Activated CD8-positive, alpha-beta memory T cell treated with anti-CD3 and anti-CD28 coated beads, Interleukin-2, amount 50 U/mL, for 24 hours (primary cell): Measurements from ENCODE around the gene NDUFA12.
A peak's percentile ranks its signal among the peaks of the same experiment; 100 is the strongest.
"Not testable (repeated sequence)": the region's sequence is repeated elsewhere in the genome, so short reads cannot be mapped to it uniquely, and the experiment has no call there.

Experiments
- DNase-seq: peaks from one replicate; pipeline ENCODE4 v3.0.0-alpha.2; 2020; ENCODE audit errors: extremely low read depth

NDUFA12 gene

GRCh38 chr12:95003213-95003920 is at the start of gene NDUFA12:
NDUFA12 (minus strand) TSS chr12:95003697; CDS start chr12:95003680, 17 bp downstream.
- peak; percentile 84 for DNase-seq

GRCh38 chr12:95051241-95051640 is 47.7 kb upstream of the NDUFA12 start:
- DNase-seq: no peak

- DNase-seq: no peak
Measured at GRCh38 chr12:95037906-95038305, 34.4 kb upstream of the NDUFA12 start.

- DNase-seq: no peak
Measured at GRCh38 chr12:95034750-95035149, 31.3 kb upstream of the NDUFA12 start.

GRCh38 chr12:95022477-95022876 is 19.0 kb upstream of the NDUFA12 start:
- DNase-seq: no peak

- no peak for DNase-seq
Measured at GRCh38 chr12:95017482-95017881, 14.0 kb upstream of the NDUFA12 start.

GRCh38 chr12:95016120-95016519 is 12.6 kb upstream of the NDUFA12 start:
- DNase-seq: no peak

GRCh38 chr12:95014554-95014953 is 11.1 kb upstream of the NDUFA12 start:
- DNase-seq: no peak

- DNase-seq: no peak
Measured at GRCh38 chr12:95006206-95006605, 2.7 kb upstream of the NDUFA12 start.

- no peak for DNase-seq
Measured at GRCh38 chr12:95004610-95005009, 1.1 kb upstream of the NDUFA12 start.

- no peak for DNase-seq
Measured at GRCh38 chr12:95003921-95004272, 400 bp upstream of the NDUFA12 start.

- DNase-seq: no peak
Measured at GRCh38 chr12:95002754-95003153, 743 bp downstream of the NDUFA12 start.

- no peak for DNase-seq
Measured at GRCh38 chr12:94998326-94998725, 5.2 kb downstream of the NDUFA12 start.

GRCh38 chr12:94997726-94998125 is 5.8 kb downstream of the NDUFA12 start:
- DNase-seq: no peak

- DNase-seq: no peak
Measured at GRCh38 chr12:94997061-94997460, 6.4 kb downstream of the NDUFA12 start.

GRCh38 chr12:94994312-94994711 is 9.2 kb downstream of the NDUFA12 start:
- no peak for DNase-seq

- DNase-seq: not testable (repeated sequence)
Measured at GRCh38 chr12:94993855-94994254, 9.6 kb downstream of the NDUFA12 start.

- no peak for DNase-seq
Measured at GRCh38 chr12:94990222-94990621, 13.3 kb downstream of the NDUFA12 start.

- no peak for DNase-seq
Measured at GRCh38 chr12:94988471-94988870, 15.0 kb downstream of the NDUFA12 start.

GRCh38 chr12:94987801-94988200 is 15.7 kb downstream of the NDUFA12 start:
- no peak for DNase-seq

- no peak for DNase-seq
Measured at GRCh38 chr12:94987076-94987669, 16.3 kb downstream of the NDUFA12 start.

- DNase-seq: not testable (repeated sequence)
Measured at GRCh38 chr12:94985099-94985498, 18.4 kb downstream of the NDUFA12 start.

- DNase-seq: no peak
Measured at GRCh38 chr12:94983321-94983720, 20.2 kb downstream of the NDUFA12 start.

- DNase-seq: no peak
Measured at GRCh38 chr12:94982456-94982855, 21.0 kb downstream of the NDUFA12 start.
